NB4 (cell line): Measurements from ENCODE around the gene MSH3.

ENCODE experiments used
- MYC ChIP-seq: IDR thresholded peaks from 2 replicates; pipeline ENCODE4 v1.6.1; 2011; ENCODE audit warnings: low read depth, low read length
- POLR2A ChIP-seq: IDR thresholded peaks from 2 replicates; pipeline ENCODE4 v1.6.1; 2011; ENCODE audit warnings: mild to moderate bottlenecking; ENCODE audit not compliant: insufficient read length; ENCODE audit errors: extremely low read depth
- TF ChIP-seq, protein P1 (sequence below): IDR thresholded peaks from one replicate; pipeline ENCODE4 v1.5.1; 2012; ENCODE audit warnings: low read depth, low read length

DNA sequence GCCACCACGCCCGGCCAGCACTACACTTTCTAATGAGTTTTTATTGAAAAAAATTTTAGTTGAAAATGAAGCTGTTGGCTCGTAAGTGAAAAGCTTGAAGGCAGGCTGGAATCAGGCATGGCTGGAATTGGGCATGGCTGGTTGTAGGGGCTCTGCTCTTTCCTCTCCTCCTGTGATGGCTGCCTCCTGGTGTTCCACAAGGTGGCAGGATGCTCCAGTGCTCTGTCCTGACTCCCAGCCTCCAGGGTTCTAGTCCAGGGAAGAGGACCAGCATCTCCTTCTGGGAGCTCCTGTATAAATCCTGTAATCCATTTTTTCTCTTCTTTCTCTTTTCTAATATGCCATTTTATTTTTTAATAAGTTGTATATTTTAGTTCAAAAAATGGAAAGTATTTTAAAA is 57.5 kb downstream of the MSH3 start:
- TF ChIP-seq, protein P1, sequence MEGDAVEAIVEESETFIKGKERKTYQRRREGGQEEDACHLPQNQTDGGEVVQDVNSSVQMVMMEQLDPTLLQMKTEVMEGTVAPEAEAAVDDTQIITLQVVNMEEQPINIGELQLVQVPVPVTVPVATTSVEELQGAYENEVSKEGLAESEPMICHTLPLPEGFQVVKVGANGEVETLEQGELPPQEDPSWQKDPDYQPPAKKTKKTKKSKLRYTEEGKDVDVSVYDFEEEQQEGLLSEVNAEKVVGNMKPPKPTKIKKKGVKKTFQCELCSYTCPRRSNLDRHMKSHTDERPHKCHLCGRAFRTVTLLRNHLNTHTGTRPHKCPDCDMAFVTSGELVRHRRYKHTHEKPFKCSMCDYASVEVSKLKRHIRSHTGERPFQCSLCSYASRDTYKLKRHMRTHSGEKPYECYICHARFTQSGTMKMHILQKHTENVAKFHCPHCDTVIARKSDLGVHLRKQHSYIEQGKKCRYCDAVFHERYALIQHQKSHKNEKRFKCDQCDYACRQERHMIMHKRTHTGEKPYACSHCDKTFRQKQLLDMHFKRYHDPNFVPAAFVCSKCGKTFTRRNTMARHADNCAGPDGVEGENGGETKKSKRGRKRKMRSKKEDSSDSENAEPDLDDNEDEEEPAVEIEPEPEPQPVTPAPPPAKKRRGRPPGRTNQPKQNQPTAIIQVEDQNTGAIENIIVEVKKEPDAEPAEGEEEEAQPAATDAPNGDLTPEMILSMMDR: no peak
- no peak for TF ChIP-seq POLR2A
- TF ChIP-seq MYC: no peak
